CD4-positive, alpha-beta T cell treated with Interferon gamma for 1 hour (primary cell): ENCODE data around the gene DAZ4.
"Not testable (repeated sequence)": the region's sequence is repeated elsewhere in the genome, so short reads cannot be mapped to it uniquely, and the experiment has no call there.

ENCODE experiments used
- DNase-seq: peaks from one replicate; pipeline ENCODE4 v3.0.0-alpha.2; 2020

DAZ4 gene, protein sequence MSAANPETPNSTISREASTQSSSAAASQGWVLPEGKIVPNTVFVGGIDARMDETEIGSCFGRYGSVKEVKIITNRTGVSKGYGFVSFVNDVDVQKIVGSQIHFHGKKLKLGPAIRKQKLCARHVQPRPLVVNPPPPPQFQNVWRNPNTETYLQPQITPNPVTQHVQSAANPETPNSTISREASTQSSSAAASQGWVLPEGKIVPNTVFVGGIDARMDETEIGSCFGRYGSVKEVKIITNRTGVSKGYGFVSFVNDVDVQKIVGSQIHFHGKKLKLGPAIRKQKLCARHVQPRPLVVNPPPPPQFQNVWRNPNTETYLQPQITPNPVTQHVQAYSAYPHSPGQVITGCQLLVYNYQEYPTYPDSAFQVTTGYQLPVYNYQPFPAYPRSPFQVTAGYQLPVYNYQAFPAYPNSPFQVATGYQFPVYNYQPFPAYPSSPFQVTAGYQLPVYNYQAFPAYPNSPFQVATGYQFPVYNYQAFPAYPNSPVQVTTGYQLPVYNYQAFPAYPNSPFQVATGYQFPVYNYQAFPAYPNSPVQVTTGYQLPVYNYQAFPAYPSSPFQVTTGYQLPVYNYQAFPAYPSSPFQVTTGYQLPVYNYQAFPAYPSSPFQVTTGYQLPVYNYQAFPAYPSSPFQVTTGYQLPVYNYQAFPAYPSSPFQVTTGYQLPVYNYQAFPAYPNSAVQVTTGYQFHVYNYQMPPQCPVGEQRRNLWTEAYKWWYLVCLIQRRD

GRCh38 chrY:24833619-24834018, at the start of gene DAZ4:
DAZ4 (plus strand) TSS chrY:24833919; CDS start chrY:24834127, 208 bp downstream.
- DNase-seq = not testable (repeated sequence)

DNA sequence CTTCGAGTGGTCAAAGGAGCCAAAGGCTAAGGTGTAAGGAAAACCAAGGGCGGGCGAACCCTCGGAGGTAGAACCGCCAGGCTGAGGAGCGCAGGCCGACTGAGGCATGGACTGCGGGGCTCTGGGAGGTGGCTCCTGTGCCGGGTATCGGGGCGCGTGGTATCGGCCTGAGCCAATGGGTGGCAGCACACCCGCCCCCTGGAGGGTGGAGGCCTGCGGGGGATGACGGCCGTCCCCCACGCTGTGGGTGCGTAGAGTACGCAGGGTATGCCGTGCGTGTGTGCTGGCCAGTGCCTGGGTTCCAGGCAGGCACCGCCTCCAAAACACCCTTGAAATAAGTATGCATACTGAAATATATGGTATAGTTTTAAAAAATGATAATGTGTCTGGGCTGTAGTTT, 20.4 kb upstream of the DAZ4 start, which contains the start of gene DAZ3:
Gene DAZ3 (minus strand): TSS at position 101 of the 400 bp plus-strand sequence. CDS start 208 bp downstream, outside the sequence.
- not testable (repeated sequence) for DNase-seq

- not testable (repeated sequence) for DNase-seq
These were observed 11.9 kb upstream of the DAZ4 start for GRCh38 chrY:24821836-24822235.

DNA sequence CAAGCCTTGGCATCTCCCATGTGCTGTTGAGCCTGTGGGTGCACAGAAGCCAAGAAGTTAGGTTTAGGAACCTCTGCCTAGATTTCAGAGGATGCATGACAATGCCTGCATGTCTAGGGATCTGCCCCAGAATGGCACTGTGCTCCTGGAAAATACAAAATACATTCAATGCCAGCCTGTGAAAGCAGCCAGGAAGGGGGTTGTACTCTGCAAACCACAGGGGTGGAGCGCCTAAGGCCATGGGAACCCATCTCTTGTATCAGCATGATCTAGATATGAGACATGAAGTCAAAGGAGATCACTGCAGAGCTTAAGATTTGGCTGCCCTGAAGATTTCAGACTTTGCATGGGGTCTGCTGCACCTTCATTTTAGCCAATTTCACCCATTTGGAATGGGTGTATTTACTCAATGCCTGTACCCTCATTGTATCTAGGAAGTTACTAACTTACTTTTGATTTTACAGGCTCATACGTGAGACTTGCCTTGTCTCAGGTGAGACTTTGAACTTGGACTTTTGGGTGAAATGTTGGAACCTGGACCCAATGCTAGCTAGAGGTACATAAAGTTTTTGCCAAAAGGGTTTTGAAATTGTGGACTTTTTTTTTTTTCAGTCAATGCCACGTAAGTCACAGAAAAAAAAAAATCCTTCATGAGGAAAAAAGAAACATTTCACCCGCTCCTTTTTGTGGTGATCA, 9.4 kb upstream of the DAZ4 start:
- not testable (repeated sequence) for DNase-seq

DNA sequence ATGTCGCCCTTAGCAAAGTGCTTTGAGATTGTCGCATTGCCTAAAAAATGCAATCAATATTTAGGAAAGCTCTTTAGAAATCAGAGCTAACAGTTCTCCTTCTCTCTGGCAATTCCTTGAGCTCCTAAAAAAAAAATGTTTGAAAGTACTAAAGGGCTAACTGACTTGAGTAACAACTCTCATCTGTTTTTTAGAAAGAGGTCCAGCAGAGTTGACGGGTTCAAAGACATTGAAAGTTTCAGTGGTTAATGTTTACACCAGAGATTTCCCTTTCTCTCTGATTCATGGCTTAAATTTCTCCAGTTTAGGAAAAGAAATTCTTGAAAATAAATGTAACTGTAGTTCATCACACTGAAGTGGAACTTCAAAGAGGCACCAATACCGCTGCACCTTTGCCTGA, 8.7 kb upstream of the DAZ4 start:
- DNase-seq = not testable (repeated sequence)
